ENCODE data around the gene ASB10.

The ASB10 gene

DNA sequence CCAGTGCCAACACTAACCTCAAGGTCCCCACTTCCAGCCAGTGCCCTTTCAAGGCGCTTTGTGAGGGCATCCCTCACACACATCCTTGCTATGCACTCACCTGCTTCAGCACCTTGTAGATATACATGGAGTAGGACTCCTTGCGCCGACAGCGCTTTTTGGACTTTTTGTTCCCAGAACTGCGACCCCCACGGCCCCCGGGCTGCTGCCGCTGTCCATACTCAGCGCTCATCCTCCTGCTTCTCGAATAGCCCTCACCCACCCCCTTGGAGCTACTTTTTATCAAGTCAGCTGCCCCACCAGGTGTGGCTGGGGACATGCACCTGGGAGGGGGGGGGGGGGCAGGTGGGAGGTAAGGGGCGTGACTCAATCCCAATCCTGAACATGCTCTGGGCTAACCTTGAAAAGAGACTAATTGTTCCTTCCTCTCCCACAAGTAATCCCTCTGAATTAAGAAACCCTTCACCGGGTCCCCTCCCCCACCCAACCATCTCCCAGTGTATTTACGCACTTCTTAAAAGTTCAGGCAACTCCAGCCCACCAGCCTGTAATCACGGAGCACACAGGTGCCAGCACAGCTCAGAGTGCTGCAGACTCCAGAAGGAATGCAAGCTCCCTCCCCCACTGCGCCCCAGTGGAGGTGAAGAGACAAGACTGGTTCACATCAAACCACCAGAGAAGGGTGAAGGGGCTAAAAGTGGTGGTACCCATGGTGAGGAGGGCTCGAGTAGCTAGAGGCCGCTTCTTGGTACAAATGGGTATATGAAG, 23.2 kb upstream of the ASB10 start, which contains the start of gene H2BK1:
H2BK1 (minus strand) TSS at position 402 of the 768 bp plus-strand sequence; CDS start at position 232, 170 bp downstream.
- DNase-seq: no peak

DNA sequence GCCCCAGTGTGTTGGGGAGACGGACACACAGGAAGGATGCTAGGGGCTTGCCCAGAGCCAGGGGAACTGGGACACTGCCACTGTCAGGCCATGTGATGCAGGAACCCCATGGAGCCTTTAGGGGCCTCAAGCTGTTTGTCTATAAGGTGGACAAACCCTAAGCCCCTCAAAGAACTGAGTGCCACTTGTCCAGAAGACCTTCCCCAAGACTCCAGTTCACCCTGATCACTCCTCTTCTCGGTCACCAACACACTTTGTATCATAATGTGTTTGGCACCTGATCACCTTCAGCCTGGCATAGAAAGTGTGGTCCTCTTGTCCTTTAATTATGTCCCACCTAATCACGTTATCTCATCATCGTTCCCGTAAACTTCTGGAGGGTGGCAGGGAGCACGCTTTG, 22.5 kb upstream of the ASB10 start:
- DNase-seq: no peak

DNA sequence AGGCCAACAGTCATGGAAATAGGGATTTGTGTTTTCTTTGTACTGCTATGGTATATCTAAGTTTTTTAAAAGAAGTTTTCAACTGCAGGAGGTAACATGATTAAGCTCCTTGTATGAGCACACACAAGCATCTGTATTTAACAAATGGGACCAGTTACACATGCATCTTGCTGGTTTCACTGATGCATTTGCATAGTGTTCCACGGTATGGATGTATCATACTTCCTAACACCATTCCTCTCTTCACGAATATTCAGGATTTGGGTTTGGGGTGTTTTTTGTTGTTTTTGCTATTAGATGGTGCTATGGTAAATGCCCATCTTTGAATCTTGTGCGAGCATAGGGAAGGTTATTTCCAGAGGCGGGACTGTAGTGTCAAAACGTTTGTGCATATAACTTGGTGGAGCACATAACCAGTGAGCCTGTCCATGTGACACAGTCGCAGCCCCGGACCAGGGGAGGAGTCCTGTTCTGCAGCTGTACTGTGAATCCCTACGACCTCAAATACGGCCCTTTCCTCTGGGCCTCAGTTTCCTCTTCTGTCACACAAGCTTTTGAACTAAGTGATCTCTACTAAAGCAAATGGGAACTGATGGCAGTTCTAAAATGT, 21.3 kb upstream of the ASB10 start:
- no peak for DNase-seq

DNA sequence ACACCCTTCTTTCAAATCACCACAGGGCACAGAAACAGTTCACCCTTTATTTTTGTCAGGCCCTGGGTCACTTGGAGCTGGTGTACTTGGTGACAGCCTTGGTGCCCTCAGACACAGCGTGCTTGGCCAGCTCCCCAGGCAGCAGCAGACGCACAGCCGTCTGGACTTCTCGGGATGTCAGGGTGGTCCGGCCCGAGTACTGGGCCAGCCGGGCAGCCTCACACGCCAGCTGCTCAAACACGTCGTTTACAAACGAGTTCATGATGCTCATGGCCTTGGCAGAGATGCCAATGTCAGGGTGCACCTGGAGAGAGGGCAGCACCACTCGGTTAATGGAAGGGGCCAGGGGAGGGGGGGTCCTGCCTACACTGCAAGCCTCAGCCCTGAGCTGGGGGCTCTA, 20.8 kb upstream of the ASB10 start:
- DNase-seq: no peak

DNA sequence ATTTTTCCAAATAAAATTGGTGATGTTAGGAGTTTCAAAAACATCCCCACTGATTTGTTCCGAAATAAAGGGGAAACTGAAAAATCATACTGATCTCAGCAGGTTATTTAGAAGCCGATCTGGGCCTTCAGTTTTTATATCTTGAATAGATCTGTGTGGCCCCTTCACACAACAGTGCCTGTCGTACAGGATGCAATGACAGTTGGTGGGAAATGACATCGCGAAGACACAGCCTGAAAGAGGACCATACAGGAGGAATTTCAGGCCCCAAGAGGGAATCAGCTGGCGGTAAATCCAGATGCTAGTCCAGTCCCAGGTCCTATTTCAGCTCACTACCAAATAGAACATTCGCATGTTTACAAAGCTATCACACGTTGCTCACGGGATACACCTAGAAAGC, 20.3 kb upstream of the ASB10 start:
- DNase-seq: no peak

DNA sequence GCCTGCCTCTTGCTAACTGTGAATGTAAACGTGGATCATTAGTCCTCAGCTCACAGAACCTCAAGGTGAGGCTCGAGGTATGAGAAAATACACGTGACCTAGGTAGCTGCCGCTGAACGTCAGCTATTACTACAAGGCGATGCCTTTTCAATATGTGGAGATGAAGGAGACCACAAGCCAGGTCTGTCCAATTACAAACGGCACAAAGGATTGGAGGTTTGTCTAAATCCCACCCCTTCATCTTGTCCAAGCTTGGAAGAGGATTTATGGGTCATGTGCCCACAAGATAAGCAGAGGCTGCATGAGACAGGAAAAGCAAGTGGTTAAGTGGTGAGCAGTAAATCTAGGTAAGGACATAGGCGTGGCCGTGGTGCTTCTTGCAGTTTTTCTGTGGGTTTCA, 19.9 kb upstream of the ASB10 start:
- DNase-seq: no peak

DNA sequence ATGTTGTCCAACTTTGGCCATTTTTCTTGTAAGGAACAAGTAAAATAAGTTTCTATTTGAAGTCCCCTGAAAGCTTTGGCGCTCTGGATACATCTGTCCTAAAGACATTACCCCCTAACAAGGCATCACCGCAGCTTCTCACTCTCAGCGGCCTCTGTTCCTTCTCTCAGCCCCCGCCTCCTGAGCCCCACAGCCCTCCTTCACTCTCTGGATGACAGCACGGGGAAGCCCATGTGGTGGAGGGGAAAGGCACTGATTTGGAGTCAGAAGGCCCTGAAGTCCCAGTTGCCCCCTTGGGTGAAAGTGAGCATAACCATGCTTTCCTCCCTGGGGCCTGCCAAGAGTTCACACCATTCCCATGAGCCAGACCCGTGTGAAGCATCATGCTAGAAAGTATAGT, 18.7 kb upstream of the ASB10 start:
- DNase-seq: no peak

DNA sequence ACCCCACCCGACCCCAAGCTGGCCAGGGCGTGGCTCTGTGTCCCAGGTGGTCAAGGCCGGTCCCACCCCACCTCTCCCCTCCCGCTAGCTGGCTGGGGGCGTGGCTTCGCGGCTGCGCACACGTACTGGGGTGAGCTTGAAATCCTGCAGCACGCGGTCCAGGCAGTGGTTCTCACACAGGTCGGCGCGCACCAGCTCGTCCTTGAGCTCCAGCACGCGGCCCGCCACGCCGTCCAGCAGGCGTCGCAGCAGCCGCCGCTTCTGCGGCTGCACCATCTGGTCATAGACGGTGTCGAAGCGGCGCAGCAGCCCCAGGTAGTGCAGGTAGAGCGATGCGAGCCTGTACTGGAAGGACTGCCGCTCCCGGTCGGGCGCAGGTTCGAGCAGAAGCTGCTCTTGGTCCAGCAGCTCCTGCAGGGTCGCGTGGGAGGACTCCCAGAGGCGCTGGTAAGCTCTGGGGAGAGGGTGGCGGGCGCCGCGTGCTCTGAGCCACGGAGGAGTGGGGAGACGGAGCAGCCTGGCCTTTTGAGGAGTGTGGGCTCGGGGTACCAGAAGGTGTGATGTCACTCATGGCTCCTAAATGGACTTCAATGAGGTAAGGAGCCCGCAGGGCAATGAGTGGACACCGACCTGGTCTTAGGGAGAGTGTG, 17.5 kb upstream of the ASB10 start:
- DNase-seq: no peak

DNA sequence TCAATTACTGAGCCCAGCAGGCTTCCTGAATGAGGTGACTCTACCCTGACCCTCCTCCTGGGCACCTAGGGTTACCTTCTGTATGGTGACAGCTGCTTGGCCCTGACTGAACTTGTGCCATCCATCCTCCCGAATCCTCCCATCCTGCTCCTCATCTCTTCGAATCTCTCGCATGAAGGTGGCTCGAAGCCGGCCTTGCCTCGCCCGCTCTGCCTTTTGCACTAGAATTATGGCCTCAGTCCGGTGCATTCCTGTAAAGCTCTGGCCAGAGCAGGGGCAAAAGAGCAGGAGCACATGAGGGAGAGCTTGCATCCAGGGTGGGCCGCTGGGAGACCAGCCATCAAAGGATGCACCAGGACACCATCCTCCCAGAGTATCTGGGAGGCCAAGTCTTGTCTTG, 15.8 kb upstream of the ASB10 start:
- no peak for DNase-seq

DNA sequence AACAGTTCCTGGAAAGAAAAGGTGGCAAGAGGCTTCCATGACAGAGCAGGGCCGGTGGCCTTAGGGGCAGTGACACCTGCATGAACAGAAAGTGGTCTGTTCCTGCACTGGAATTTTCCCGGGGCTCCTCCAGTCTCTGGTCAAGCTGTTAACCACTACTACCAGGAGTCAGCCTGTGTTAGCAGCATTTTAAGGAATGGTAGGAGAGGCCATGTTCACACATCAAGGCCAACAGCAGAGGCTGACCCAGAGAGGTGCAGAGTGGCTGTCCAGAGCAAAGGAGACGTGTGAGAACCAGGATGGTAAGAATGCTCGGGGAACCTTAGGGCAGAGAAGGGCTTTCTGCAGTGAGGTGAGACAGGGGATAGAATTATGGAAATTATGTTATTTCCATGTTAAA, 14.7 kb upstream of the ASB10 start:
- DNase-seq: no peak

DNA sequence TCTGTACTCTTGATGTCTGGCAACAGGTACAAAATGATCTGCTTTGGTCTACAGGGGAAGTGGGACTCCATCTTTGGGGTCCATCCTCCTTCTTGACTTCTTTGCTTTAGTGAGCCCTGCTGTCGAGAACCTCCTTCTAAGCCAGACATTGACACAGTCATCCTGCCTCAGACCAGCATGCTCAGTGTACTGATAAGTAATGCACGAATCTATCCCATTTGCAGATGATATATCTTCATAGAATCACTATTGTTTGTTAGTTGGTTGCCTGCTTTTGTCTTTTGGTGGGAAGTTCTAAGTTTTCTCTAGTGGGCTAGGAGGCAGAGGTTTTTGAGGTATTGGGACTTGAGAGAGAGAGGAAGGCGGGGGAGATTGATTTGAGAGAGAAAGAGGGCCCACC, 14.3 kb upstream of the ASB10 start:
- DNase-seq: no peak

DNA sequence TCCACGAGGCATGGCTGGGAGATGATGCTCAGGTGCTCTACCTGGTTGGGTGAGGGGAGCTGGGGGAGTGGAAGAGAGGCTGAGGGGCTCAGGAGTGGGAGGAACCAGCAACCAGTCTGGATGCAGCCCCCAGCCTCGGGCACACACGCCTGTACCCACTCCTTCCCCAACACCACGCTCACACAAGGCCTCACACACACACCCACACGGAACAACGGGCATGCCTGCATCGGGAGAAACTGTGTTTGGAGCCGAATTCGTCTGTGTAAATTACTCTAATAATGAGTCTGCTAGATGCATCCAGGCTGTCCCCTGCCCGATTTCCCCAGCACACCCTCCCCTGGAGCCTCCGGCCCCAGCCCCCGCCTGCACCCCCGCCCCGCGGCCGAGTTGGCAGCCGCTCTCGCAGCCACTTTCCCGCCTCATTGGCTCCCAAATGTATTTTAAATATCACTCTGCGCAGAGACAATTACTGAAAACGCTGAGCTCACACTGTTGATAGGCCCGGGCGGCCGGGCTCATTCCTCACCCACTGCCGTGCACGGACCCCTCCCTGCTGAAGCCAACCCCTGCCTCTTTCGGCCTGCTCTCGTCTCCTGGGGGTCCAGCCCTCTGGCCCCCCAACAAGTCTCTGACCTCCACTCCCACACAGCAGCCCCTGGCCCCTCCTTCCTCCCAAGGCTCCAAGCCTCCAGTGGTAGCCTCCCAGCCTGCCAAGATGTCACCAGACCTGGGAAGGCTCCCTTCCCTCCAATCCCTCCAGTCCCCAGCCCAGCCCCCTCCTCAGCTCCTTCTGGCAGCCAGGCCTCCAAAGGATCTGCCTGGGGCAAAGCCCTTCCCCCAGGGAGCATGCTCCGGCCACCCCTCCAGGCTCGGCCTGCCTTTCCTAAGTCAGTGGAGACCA, 12.1 kb upstream of the ASB10 start:
- peak in 7 of 14 donors; percentile 4 to 59 (median 34) for DNase-seq

DNA sequence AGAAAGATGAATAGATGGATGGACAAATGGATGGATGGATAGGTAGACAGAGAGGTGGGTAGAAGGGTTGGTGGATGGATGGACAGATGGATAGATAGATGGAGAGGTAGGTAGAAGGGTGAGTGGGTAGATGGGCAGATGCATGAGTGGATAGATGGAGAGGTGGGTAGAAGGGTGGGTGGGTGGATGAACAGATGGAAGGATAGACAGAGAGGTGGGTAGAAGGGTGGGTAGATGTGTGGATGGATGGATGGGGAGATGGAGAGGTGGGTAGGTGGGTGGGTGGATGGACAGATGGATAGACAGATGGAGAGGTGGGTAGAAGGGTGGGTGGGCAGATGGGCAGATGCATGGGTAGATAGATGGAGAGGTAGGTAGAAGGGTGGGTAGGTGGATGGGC, 10.9 kb upstream of the ASB10 start:
- no peak for DNase-seq

DNA sequence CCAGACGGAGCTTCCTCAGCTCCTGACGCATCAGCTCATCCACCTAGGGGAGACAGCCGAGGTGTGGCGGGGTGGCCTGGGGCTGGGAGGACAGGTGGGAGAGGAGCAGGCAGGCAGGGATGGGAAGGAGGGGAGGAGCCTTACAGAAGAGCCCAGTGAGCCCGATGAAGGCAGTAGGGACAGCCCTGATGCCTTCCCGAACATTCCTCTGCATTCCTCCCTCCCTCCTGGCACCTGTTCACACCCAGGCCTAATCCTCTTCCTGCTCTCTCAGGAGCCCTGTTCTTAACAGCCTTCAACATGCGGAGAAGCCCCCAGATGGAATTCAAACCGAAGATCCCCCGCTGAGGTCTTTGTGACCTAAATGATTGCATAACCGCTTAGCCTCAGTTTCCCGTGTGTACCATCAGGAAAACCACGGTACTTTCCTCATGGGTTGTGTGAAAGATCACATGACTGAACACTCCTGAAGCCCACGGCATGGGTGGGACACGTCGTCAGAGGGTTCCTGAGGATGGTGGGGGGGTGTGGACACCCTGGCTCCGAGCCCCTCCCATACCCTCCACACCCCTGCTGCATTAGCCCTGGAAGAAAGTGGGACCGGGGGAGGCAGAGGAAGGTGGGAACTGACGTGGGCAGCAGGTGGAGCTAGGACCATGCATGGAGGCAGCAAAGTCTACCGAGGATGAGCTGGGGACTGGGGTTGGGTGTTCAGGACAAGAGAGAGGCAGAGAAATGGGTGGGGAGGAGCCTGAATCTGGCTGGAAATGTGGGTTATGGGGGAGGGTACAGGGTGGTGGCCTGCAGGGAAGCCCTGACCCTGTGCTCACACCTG, 8.8 kb upstream of the ASB10 start:
- no peak for DNase-seq

DNA sequence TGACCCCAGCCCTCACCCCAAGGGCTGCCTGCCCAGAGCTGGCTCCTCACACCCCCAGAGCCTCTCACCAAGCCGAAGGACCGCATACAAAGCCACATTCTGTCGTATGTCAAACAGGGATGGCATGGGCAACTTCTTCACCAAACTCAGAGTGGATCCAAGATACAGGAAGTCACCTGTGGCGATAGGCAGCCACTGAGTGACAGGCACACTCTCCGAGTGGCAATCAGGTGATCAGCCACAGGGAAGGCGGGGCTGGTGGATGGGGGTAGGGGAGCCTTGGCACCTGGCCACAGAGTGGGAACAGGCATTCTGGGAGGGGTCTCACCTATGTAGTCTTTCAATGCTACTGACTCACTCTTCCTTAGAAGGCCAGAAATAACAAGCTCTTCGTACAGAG, 7.1 kb upstream of the ASB10 start:
- DNase-seq: no peak

DNA sequence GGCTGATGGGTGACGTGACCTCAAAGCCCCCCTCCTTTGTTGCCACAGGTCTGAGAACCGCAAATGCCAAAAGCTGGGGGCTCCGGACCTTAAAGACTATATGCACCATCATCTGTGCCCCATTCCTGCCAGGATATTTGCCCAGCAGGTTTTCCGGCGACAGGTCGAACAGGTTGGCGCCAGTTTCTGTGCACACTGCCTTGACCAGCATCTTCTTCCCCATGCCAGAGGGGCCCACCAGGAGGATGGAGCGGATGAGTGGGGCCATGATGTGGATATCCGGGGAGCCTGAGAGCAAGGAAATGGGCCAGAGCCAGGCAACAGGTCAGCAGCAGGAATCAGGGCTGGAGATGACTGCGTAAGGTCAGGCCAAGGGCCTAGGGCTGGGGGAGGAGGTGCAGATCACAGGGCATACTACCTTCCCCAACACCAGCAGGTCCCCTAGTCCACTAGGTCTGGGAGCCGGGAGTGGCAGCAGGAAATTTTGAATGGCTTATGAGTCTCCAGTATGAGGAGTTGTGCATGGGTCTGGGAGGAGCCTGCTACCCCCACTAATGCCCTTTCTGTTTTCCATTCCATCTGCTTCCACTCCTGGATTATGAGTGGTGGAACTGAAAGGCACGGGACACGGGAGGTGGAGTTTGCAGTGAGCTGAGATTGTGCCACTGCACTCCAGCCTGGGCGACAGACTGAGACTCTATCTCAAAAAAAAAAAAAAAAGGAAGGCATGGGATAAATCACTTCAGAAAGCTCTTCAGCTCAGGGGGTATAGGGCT, 6.3 kb upstream of the ASB10 start:
- DNase-seq: no peak

DNA sequence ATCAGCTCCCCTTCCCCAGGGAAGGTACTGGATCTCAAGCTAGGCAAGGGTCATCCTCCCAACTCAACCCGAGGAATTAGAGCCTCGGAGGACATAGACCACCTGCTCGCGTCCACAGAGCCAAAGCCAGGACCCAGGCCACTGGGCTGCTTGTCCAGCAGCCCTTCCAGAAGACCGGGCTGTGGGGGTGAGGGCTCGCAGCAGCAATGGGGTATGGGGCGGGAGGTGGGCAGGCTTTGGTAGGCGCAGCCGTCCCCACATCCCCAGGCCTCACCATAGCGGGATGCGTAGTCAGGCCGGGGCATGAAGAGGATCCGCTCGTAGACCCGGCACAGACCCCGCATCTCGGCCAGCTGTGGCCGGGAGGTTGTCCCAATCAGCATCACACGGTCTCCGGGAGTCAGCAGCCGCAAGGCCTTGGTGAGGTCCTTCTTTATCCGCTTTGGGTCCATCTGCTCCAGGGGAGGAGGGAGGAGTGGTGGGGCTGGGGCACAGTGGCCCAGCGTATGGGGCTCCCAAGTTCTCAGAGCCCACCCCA, 5.0 kb upstream of the ASB10 start:
- no peak for DNase-seq

DNA sequence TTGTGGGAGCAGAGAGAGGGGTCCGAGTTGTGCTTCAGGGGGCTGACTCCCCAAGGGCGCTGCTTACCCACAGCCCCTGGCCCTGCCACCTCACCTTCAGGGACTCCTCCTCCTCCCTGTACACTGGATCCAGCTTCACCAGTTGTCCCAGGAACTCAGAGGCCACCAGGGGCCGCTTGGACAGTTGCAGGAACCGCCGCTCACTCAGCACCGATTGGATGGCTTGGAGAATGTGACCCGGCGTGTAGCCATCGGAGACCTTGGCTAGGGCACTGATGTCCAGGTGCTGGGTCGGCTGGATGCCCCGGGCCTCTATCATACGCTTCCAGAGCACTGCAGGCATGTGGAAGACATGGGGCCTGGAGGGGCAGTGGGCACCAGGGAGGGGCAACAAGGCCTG, 4.5 kb upstream of the ASB10 start:
- DNase-seq: no peak

DNA sequence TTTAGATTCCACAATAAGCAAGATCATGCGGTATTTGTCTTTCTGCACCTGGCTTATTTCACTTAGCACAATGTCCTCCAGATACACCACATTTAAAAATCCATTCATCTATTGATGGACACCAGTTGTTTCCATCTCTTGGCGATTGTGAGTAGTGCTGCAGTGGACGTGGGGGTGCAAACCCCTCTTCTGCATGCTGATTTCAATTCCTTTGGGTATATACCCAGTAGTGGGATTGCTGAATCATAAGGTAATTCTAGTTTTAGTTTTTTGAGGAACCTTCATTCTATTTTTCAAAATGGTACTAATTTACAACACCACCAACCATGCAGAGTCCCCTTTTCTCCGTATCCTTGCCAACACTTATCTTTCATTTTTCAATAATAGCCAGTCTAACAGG, 2.0 kb upstream of the ASB10 start:
- no peak for DNase-seq

DNA sequence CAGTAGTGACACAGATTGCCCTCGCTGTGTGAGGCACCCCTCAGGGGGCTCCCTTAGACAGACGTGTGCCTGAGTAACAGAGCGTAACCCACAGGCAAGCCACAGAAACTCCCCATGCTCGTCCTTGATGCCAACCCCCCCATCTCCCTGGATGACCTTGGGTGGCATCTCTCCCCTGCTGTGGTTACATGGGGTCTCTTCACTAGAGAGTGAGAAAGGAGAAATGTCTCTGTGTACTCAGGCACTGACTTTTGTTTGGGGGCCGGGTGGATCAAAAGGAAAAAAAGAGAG, 1.1 kb upstream of the ASB10 start:
- DNase-seq: no peak

All from C1 segment of cervical spinal cord (tissue), 14 donors.